Fibroblast of gingiva (primary cell): ENCODE data around the gene MAMDC4.
A peak's percentile ranks its signal among the peaks of the same experiment; 100 is the strongest.

Experiments
- DNase-seq: peaks from one replicate; pipeline ENCODE4 v3.0.0-alpha.2; 2011; ENCODE audit warnings: low read depth

Gene MAMDC4

DNA sequence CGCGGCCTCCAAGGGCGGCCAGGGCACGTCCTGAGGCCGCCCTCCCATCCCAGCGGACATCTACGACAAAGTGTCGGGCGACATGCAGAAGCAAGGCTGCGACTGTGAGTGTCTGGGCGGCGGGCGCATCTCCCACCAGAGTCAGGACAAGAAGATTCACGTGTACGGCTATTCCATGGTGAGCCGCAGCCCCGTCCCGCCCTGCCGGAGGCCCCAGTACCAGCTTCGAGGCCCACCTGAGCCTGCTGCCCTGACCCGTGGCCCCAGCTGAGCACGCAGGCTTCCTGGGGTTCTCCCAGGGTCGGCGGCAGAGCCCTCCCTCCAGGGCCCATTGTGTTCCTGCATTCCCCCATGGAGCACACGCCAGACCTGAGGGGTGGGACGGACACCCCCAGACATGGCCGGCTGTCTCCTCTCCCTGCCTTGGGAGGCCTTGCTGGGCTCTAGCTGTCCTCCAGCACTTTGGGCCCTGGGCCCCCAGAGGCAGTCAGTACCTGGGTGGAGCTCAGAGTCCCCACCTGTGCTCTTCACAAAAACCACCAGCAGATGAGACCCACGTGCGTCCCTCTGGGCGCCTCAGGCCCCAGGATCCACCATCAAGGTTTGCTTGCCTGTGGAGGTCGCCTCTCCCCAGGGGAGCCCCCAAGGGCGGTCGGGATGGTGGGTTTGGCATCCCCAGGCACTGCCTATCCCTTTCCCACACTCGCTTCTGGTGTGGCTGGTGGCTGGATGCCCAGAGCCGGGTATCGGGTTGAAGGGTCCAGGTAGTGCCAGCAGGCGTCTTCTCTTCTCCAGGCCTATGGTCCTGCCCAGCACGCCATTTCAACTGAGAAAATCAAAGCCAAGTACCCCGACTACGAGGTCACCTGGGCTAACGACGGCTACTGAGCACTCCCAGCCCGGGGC, 1.9 kb upstream of the MAMDC4 start:
- no peak for DNase-seq

- DNase-seq: no peak
Measured at GRCh38 chr9:136850866-136851775, 1.0 kb upstream of the MAMDC4 start.

- no peak for DNase-seq
Measured at GRCh38 chr9:136852664-136853595, 784 bp downstream of the MAMDC4 start.

DNA sequence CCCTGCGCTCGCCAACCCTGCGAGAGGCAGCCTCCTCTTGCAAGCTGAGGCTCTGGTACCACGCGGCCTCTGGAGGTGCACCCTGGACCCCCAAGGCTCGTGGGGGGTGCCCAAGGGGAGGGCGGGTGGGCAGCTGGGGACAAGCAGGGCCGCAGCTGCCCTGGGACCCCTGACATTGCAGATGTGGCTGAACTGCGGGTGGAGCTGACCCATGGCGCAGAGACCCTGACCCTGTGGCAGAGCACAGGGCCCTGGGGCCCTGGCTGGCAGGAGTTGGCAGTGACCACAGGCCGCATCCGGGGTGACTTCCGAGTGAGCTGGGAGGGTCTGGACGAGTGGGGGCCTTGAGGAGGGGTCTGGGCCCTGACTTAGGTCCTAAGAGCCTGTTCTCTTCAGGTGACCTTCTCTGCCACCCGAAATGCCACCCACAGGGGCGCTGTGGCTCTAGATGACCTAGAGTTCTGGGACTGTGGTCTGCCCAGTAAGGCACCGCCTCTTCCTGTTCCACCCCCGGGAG, 1.5 kb downstream of the MAMDC4 start:
- no peak for DNase-seq

DNA sequence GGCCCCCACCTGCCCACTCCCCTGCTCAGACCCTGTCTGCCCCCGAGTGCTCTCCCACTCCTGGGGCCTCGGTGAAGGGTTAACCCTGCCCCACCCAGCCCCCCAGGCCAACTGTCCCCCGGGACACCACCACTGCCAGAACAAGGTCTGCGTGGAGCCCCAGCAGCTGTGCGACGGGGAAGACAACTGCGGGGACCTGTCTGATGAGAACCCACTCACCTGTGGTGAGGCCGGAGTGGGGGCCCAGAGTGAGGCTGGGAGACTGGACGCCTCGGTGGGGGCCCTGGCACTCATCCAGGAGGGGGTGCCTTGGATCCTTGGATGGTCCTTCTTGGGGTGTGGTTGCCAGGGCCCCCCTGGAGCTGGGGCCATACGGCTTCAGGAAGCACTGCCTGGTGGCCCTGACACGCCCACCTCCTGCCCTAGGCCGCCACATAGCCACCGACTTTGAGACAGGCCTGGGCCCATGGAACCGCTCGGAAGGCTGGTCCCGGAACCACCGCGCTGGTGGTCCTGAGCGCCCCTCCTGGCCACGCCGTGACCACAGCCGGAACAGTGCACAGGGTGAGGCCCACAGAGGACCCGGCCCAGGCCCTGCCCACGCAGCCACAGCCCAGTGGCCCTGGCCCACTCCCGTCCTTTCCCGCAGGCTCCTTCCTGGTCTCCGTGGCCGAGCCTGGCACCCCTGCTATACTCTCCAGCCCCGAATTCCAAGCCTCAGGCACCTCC, 2.1 kb downstream of the MAMDC4 start:
- no peak for DNase-seq

DNA sequence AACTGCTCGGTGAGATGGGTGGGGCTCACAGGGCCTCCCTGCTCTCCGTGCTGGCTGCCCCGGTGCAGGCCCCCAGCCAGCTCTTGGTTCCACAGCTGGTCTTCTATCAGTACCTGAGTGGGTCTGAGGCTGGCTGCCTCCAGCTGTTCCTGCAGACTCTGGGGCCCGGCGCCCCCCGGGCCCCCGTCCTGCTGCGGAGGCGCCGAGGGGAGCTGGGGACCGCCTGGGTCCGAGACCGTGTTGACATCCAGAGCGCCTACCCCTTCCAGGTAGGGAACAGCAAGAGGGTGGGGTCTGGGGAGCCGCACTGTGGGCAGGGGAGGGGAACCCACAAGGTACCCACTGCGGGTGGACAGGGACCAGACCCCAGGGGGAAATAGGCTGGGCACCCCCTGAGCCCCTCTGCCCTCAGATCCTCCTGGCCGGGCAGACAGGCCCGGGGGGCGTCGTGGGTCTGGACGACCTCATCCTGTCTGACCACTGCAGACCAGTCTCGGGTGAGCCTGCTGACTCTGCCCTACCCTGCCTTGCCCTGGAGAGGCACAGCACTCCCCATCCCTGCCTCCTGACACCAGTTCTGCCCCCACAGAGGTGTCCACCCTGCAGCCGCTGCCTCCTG, 2.8 kb downstream of the MAMDC4 start:
- DNase-seq: no peak

- DNase-seq: no peak
Measured at GRCh38 chr9:136855461-136856078, 3.4 kb downstream of the MAMDC4 start.

- no peak for DNase-seq
Measured at GRCh38 chr9:136856079-136856476, 3.9 kb downstream of the MAMDC4 start.

DNA sequence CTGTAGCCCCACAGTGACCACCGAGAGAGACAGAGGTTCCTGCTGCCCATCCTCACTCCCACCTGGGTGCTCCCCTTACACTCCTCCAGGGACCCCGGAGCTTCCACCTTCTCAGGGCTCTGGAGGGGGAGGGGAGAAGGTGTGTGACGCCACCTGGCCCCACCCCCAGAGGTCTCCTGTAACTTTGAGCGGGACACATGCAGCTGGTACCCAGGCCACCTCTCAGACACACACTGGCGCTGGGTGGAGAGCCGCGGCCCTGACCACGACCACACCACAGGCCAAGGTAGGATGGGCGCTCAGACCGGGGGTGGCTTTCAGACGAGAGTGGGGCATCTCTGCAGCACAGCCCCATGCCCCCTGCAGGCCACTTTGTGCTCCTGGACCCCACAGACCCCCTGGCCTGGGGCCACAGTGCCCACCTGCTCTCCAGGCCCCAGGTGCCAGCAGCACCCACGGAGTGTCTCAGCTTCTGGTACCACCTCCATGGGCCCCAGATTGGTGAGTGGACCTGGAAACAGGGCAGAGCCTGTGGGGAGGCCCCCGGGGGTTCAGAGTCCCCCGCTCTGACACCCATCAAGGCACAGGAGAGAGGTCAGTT, 4.5 kb downstream of the MAMDC4 start:
- no peak for DNase-seq

- no peak for DNase-seq
Measured at GRCh38 chr9:136857166-136857565, 5.0 kb downstream of the MAMDC4 start.

GRCh38 chr9:136857581-136858412, 5.7 kb downstream of the MAMDC4 start:
- no peak for DNase-seq

DNA sequence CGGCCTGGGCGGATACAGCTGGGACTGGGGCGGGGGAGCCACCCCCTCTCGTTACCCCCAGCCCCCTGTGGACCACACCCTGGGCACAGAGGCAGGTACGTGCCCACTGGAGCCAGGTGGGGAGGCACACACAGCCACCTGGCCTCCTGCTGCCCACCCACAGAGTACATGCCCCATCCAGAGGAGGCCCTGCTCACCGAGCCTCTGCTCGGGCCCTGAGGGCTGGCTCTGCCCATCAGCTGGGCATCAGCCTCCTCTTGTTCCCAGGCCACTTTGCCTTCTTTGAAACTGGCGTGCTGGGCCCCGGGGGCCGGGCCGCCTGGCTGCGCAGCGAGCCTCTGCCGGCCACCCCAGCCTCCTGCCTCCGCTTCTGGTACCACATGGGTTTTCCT, 6.3 kb downstream of the MAMDC4 start:
- DNase-seq: no peak

DNA sequence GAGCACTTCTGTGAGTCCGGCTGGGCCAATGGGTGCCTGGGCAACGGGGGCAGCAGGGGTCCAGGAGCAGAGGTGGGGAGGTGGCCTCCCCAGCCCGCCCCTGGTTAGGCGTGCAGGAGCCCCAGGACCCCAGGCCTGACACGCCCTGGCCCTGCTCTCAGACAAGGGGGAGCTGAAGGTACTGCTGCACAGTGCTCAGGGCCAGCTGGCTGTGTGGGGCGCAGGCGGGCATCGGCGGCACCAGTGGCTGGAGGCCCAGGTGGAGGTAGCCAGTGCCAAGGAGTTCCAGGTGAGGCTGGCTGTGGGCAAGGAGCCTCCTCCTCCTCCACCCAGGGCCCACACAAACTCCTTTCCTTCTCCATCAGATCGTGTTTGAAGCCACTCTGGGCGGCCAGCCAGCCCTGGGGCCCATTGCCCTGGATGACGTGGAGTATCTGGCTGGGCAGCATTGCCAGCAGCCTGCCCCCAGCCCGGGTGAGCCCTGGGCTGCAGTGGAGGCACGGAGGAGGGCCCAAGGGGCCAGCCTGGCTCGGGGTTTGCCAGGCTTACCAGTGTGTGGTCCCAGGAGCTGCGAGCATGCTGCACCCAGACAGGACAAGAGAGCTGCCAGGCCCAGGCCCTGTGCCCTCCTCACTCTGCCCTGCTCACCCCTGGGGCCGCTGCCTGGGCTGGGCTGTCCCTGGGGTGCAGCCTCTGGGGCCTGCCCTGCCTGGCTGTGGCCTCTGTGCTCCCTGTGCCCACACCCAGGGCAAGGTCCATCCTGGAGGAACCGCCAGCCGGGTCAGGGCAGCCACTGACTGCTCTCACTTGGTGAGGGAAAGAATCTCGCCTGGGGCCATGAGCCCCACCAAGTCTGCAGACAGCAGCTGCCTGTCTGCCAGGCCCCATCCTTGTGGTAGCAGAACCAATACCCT, 7.0 kb downstream of the MAMDC4 start:
- DNase-seq: peak; percentile 75

DNA sequence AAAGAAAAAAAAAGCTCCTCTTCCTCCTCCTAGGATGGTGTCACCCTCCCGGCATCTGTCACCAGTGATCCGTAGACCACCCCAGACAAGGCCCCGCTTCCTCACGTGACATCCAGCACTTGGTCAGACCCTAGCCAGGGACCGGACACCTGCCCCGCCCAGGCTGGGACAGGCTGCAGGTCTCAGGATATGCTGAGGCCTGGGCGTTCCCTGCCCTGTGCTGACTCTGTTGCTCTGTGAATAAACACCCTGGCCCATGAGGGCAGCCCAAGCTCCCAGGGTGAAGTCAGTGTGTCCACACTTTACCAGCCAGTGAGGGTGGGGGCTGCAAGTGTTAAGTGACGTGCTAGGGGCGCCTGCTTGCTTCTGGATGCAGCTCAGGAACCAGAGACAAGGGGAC, 8.4 kb downstream of the MAMDC4 start:
- DNase-seq: no peak

GRCh38 chr9:136860933-136861873, 9.1 kb downstream of the MAMDC4 start:
- DNase-seq: no peak

DNA sequence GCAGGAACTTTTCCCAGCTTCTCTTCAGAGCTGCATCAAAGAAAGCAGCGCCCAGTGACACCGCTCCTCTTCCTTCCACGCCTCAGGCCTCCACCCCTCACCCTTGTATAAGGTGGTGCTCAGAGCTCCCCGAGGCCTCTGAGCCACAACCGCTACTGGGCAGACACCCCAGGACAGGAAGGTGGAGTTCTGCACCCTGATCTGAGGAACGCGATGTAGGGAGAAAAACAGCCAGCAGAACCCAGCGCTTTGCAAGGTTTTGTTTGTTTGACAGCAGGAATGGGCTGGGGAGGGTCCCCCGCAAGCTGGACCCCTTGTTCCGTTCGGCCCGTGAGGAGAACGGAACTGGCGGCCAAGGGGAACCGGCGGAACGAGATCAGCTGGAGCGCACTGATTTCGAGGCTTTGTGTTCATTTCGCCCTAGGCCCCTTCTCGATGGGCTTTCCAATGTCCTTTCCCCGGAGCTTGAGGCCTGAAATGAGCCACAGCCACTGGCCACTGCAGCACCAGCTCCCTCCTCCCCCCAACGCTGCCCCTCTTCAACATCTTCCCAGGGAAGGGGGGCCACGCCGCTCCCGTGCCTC, 9.8 kb downstream of the MAMDC4 start:
- no peak for DNase-seq
